HepG2 (cell line): Measurements from ENCODE around the gene MYO5A. TPM values are rescaled to one million over a fixed set of nuclear protein-coding genes. Genes with fewer than 3 reads are reported as not detected.
A peak's percentile ranks its signal among the peaks of the same experiment; 100 is the strongest.

Experiments used
- ELF4 ChIP-seq: sonication (generic); formaldehyde crosslinking; IDR thresholded peaks from 2 replicates; pipeline ENCODE4 v1.5.0; 2020; ENCODE audit warnings: missing genetic modification reagents, mild to moderate bottlenecking, moderate library complexity, borderline replicate concordance
- ERF ChIP-seq: IDR thresholded peaks from 2 replicates; pipeline ENCODE4 v1.6.1; 2018; ENCODE audit warnings: missing biosample characterization, missing genetic modification reagents
- GATAD2A ChIP-seq: IDR thresholded peaks from 2 replicates; pipeline ENCODE4 v1.6.1; 2016
- GPN1 ChIP-seq: sonication (generic); formaldehyde crosslinking; IDR thresholded peaks from 2 replicates; pipeline ENCODE4 v1.5.1; 2020; ENCODE audit warnings: missing genetic modification reagents, borderline replicate concordance
- JDP2 ChIP-seq: sonication (generic); formaldehyde crosslinking; IDR thresholded peaks from 2 replicates; pipeline ENCODE4 v1.8.1; 2022; ENCODE audit warnings: missing genetic modification reagents, borderline replicate concordance
- JUNB ChIP-seq: sonication (generic); formaldehyde crosslinking; IDR thresholded peaks from 2 replicates; pipeline ENCODE4 v1.8.0; 2022; ENCODE audit warnings: missing genetic modification reagents, mild to moderate bottlenecking, borderline replicate concordance
- KLF6 ChIP-seq: IDR thresholded peaks from 2 replicates; pipeline ENCODE4 v1.8.0; 2016; ENCODE audit warnings: missing biosample characterization, missing genetic modification reagents
- NFIB ChIP-seq: sonication (generic); formaldehyde crosslinking; IDR thresholded peaks from 2 replicates; pipeline ENCODE4 v1.9.0; 2021; ENCODE audit warnings: missing genetic modification reagents, mild to moderate bottlenecking, borderline replicate concordance
- NR1H2 ChIP-seq: sonication (generic); formaldehyde crosslinking; IDR thresholded peaks from 2 replicates; pipeline ENCODE4 v1.8.1; 2022; ENCODE audit warnings: low read depth, missing genetic modification reagents, borderline replicate concordance
- NR2C2 ChIP-seq: sonication (generic); formaldehyde crosslinking; IDR thresholded peaks from 2 replicates; pipeline ENCODE4 v1.4.0; 2020; ENCODE audit warnings: missing genetic modification reagents, mild to moderate bottlenecking, moderate library complexity, borderline replicate concordance
- RNF2 ChIP-seq: fragments of 450-650 bp; conservative IDR thresholded peaks from 2 replicates; pipeline ENCODE4 v1.6.1; 2016; ENCODE audit warnings: low read depth
- SNAI1 ChIP-seq: sonication (generic); formaldehyde crosslinking; IDR thresholded peaks from 2 replicates; pipeline ENCODE4 v1.5.0; 2020; ENCODE audit warnings: mild to moderate bottlenecking, missing genetic modification reagents, borderline replicate concordance
- ZFP62 ChIP-seq: sonication (generic); formaldehyde crosslinking; IDR thresholded peaks from 2 replicates; pipeline ENCODE4 v1.4.0; 2020; ENCODE audit warnings: missing genetic modification reagents
- ZNF292 ChIP-seq: sonication (generic); formaldehyde crosslinking; IDR thresholded peaks from 2 replicates; pipeline ENCODE4 v1.8.1; 2022; ENCODE audit warnings: mild to moderate bottlenecking, low read depth, missing genetic modification reagents, borderline replicate concordance
- ZNF350 ChIP-seq: sonication (generic); formaldehyde crosslinking; IDR thresholded peaks from 2 replicates; pipeline ENCODE4 v1.4.0; 2020; ENCODE audit warnings: mild to moderate bottlenecking, low read depth, missing genetic modification reagents, borderline replicate concordance
- ZNF550 ChIP-seq: sonication (generic); formaldehyde crosslinking; IDR thresholded peaks from 2 replicates; pipeline ENCODE4 v1.4.0; 2020; ENCODE audit warnings: mild to moderate bottlenecking, missing genetic modification reagents, borderline replicate concordance
- ZNF562 ChIP-seq: sonication (generic); formaldehyde crosslinking; IDR thresholded peaks from 2 replicates; pipeline ENCODE4 v1.8.0; 2022; ENCODE audit warnings: missing genetic modification reagents, borderline replicate concordance
- ZNF572 ChIP-seq: sonication (generic); formaldehyde crosslinking; IDR thresholded peaks from 2 replicates; pipeline ENCODE4 v1.5.1; 2020; ENCODE audit warnings: mild to moderate bottlenecking, missing genetic modification reagents
- ZNF879 ChIP-seq: sonication (generic); formaldehyde crosslinking; IDR thresholded peaks from 2 replicates; pipeline ENCODE4 v1.8.1; 2023; ENCODE audit warnings: missing genetic modification reagents
- polyA plus RNA-seq, 8 experiments: library from polyadenylated mRNA; depleted of rRNA in 3 of 8; stranded (reverse) in 7 of 8; unstranded in 1 of 8; fragments of >200 nt; fragmentation: Illumina TruSeq in 4 of 8; extraction: Trizol in 4 of 8; gene quantifications; 2 replicates each; pipeline versions ENCODE4 v1.2.1 to v1.2.3, GENCODE V29; 2011 to 2016; ENCODE audit warnings: low read depth in 4 of 8, missing spikeins in 1 of 8, mixed read lengths in 1 of 8; ENCODE audit not compliant: insufficient read depth in 1 of 8
- total RNA-seq, 5 experiments: library from RNA; depleted of rRNA; stranded (reverse); fragments of >200 nt; fragmentation: Illumina TruSeq; extraction: Trizol; gene quantifications; 2 replicates each; pipeline ENCODE4 v1.2.3, GENCODE V29; 2016; ENCODE audit warnings: low read depth in 1 of 5
- TF ChIP-seq, protein P1 (sequence below): sonication (generic); formaldehyde crosslinking; IDR thresholded peaks from 2 replicates; pipeline ENCODE4 v1.4.0; 2020; ENCODE audit warnings: mild to moderate bottlenecking, missing genetic modification reagents
- TF ChIP-seq, protein P2 (sequence below): IDR thresholded peaks from 2 replicates; pipeline ENCODE4 v1.6.1; 2016; ENCODE audit warnings: missing compliant biosample characterization, missing genetic modification reagents, borderline replicate concordance
- TF ChIP-seq, protein P3 (sequence below): IDR thresholded peaks from 2 replicates; pipeline ENCODE4 v1.6.1; 2016
- TF ChIP-seq, protein P4 (sequence below): sonication (generic); formaldehyde crosslinking; IDR thresholded peaks from 2 replicates; pipeline ENCODE4 v1.4.0; 2020; ENCODE audit warnings: missing genetic modification reagents
- TF ChIP-seq, protein P5 (sequence below): sonication (generic); formaldehyde crosslinking; IDR thresholded peaks from 2 replicates; pipeline ENCODE4 v1.8.1; 2023; ENCODE audit warnings: mild to moderate bottlenecking, missing genetic modification reagents

MYO5A gene
- total and polyA plus RNA-seq, 2 of the 13 experiments (the other 11 are each of a cell fraction or from before 2014, with no cell fraction given) = 2.8 to 4.8 TPM

DNA sequence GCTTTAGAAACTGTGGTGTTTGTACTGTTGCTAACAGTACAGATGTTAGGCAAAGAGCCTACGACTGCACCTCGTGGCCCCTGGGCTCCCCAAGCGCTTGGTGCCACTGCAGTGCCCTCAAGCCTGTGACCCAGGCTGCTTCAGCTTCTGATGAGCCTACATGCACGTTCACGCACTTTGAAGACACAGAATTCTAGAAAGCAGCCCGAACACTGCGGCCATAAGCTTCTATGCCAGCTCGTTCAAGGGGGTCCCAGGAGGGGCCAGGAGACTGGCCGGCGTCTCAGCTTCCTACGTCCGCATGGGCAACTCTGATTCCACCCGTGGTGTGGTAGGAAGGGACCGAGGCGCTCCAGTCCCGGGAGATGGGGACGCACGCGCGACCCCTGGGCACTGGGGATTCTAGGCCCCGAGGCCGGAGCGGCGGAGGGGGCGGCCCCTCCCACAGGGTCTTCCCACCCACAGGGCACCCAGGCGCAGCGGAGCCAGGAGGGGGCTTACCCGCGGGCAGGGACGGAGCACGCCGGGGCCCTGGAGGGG is 233.7 kb downstream of the MYO5A start (continued):
- TF ChIP-seq NR1H2 (CRISPR knock-in tag) (no peak), ZNF879 (CRISPR knock-in tag) (peak; percentile 29; the same call in 1 of the 2 replicates), ZNF550 (CRISPR knock-in tag) (no peak), GPN1 (CRISPR knock-in tag) (no peak), ELF4 (CRISPR knock-in tag) (no peak), ZNF350 (CRISPR knock-in tag) (no peak), ERF (no peak), JDP2 (CRISPR knock-in tag) (no peak), NR2C2 (CRISPR knock-in tag) (no peak), KLF6 (no peak), ZNF562 (CRISPR knock-in tag) (no peak), JUNB (no peak), GATAD2A (CRISPR knock-in tag) (peak; percentile 31; the same call in 1 of the 2 replicates), ZNF292 (CRISPR knock-in tag) (0 out of 2 replicates have a peak, but pooled peaks have one; percentile 23), SNAI1 (CRISPR knock-in tag) (no peak), ZNF572 (CRISPR knock-in tag) (no peak), ZFP62 (CRISPR knock-in tag) (no peak), RNF2 (no peak), NFIB (CRISPR knock-in tag) (no peak)
- TF ChIP-seq, protein P1, sequence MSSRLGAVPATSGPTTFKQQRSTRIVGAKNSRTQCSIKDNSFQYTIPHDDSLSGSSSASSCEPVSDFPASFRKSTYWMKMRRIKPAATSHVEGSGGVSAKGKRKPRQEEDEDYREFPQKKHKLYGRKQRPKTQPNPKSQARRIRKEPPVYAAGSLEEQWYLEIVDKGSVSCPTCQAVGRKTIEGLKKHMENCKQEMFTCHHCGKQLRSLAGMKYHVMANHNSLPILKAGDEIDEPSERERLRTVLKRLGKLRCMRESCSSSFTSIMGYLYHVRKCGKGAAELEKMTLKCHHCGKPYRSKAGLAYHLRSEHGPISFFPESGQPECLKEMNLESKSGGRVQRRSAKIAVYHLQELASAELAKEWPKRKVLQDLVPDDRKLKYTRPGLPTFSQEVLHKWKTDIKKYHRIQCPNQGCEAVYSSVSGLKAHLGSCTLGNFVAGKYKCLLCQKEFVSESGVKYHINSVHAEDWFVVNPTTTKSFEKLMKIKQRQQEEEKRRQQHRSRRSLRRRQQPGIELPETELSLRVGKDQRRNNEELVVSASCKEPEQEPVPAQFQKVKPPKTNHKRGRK = no peak
- TF ChIP-seq, protein P2, sequence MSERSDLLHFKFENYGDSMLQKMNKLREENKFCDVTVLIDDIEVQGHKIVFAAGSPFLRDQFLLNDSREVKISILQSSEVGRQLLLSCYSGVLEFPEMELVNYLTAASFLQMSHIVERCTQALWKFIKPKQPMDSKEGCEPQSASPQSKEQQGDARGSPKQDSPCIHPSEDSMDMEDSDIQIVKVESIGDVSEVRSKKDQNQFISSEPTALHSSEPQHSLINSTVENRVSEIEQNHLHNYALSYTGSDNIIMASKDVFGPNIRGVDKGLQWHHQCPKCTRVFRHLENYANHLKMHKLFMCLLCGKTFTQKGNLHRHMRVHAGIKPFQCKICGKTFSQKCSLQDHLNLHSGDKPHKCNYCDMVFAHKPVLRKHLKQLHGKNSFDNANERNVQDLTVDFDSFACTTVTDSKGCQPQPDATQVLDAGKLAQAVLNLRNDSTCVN (CRISPR knock-in tag) = 0 out of 2 replicates have a peak, but pooled peaks have one; percentile 39
- TF ChIP-seq, protein P3, sequence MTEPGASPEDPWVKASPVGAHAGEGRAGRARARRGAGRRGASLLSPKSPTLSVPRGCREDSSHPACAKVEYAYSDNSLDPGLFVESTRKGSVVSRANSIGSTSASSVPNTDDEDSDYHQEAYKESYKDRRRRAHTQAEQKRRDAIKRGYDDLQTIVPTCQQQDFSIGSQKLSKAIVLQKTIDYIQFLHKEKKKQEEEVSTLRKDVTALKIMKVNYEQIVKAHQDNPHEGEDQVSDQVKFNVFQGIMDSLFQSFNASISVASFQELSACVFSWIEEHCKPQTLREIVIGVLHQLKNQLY (CRISPR knock-in tag) = no peak
- TF ChIP-seq, protein P4, sequence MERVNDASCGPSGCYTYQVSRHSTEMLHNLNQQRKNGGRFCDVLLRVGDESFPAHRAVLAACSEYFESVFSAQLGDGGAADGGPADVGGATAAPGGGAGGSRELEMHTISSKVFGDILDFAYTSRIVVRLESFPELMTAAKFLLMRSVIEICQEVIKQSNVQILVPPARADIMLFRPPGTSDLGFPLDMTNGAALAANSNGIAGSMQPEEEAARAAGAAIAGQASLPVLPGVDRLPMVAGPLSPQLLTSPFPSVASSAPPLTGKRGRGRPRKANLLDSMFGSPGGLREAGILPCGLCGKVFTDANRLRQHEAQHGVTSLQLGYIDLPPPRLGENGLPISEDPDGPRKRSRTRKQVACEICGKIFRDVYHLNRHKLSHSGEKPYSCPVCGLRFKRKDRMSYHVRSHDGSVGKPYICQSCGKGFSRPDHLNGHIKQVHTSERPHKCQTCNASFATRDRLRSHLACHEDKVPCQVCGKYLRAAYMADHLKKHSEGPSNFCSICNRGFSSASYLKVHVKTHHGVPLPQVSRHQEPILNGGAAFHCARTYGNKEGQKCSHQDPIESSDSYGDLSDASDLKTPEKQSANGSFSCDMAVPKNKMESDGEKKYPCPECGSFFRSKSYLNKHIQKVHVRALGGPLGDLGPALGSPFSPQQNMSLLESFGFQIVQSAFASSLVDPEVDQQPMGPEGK = peak; percentile 5; the same call in 1 of the 2 replicates
- TF ChIP-seq, protein P5, sequence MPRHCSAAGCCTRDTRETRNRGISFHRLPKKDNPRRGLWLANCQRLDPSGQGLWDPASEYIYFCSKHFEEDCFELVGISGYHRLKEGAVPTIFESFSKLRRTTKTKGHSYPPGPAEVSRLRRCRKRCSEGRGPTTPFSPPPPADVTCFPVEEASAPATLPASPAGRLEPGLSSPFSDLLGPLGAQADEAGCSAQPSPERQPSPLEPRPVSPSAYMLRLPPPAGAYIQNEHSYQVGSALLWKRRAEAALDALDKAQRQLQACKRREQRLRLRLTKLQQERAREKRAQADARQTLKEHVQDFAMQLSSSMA (CRISPR knock-in tag) = no peak
